IMR-90 (cell line): Measurements from ENCODE around the gene TGFBR2. TPM values are rescaled to one million over a fixed set of nuclear protein-coding genes. Genes with fewer than 3 reads are reported as not detected.

Source experiments
- ATAC-seq: fragments of 200-7000 bp; cut with Tn5 transposase; 2 replicates; pipeline ENCODE4 v1.9.1; 2020; ENCODE audit warnings: low read depth, mild to moderate bottlenecking, moderate library complexity
- BruUV-seq: library from RNA; stranded (reverse); fragments of 400-500 nt; replicated peaks from 2 replicates; lab custom pipeline; 2021; lab: Mats Ljungman, UMichigan
- CTCF ChIA-PET: fragments of 300-600 bp; formaldehyde crosslinking; extraction: SDS; loops from one replicate; lab custom pipeline; 2021; ENCODE audit warnings: antibody characterized with exemption; lab: Yijun Ruan, JAX
- POLR2A ChIA-PET: fragments of 300-600 bp; sonication (Branson Sonifier 250); formaldehyde crosslinking; loops from one replicate; lab custom pipeline; 2022; ENCODE audit warnings: antibody characterized with exemption; ENCODE audit not compliant: unreplicated experiment; lab: Charles Lee
- DNase-seq: peaks from one replicate; pipeline ENCODE4 v3.0.0; 2013
- H2AFZ ChIP-seq: replicated peaks from 2 replicates; pipeline ENCODE3; 2013; ENCODE audit warnings: low read length, mild to moderate bottlenecking; ENCODE audit not compliant: poor library complexity
- H2AK5ac ChIP-seq: 2 replicates; pipeline ENCODE4 v1.6.1; 2013; ENCODE audit warnings: low read depth, low read length, inconsistent platforms
- H2AK9ac ChIP-seq: replicated peaks from 2 replicates; pipeline ENCODE3; 2013; ENCODE audit warnings: mild to moderate bottlenecking, low read depth, low read length, moderate library complexity; ENCODE audit not compliant: poor library complexity
- H2BK120ac ChIP-seq: 2 replicates; pipeline ENCODE4 v1.6.1; 2013; ENCODE audit warnings: low read depth, low read length, inconsistent platforms
- H2BK15ac ChIP-seq: 3 replicates; pipeline ENCODE4 v1.6.1; 2013; ENCODE audit warnings: low read depth, low read length, inconsistent platforms
- H2BK20ac ChIP-seq: 2 replicates; pipeline ENCODE4 v1.6.1; 2013; ENCODE audit warnings: low read depth, mild to moderate bottlenecking, inconsistent platforms, low read length, moderate library complexity
- H2BK5ac ChIP-seq: 2 replicates; pipeline ENCODE4 v1.6.1; 2013; ENCODE audit warnings: mild to moderate bottlenecking, low read depth, low read length, inconsistent platforms; ENCODE audit not compliant: poor library complexity, severe bottlenecking
- H3K14ac ChIP-seq: replicated peaks from 2 replicates; pipeline ENCODE4 v1.6.1; 2013; ENCODE audit warnings: low read depth, low read length, inconsistent platforms
- H3K18ac ChIP-seq: 2 replicates; pipeline ENCODE4 v1.6.1; 2013; ENCODE audit warnings: low read depth, low read length, control low read depth
- H3K23ac ChIP-seq: 2 replicates; pipeline ENCODE4 v1.6.1; 2013; ENCODE audit warnings: low read depth, low read length, inconsistent platforms
- H3K27ac ChIP-seq: 2 replicates; pipeline ENCODE4 v1.5.1; 2013; ENCODE audit warnings: mild to moderate bottlenecking, control low read depth, low read length; ENCODE audit not compliant: insufficient read depth
- H3K27me3 ChIP-seq: 2 replicates; pipeline ENCODE4 v1.6.1; 2013; ENCODE audit warnings: low read length; ENCODE audit not compliant: control insufficient read depth, insufficient read depth
- H3K36me3 ChIP-seq: 2 replicates; pipeline ENCODE4 v1.6.1; 2013; ENCODE audit warnings: low read length, mixed read lengths; ENCODE audit not compliant: control insufficient read depth, insufficient read depth
- H3K4ac ChIP-seq: 2 replicates; pipeline ENCODE4 v1.6.1; 2013; ENCODE audit warnings: low read depth, low read length, inconsistent platforms
- H3K4me1 ChIP-seq: 2 replicates; pipeline ENCODE4 v1.6.1; 2013; ENCODE audit warnings: low read length, mixed read lengths; ENCODE audit not compliant: control insufficient read depth, insufficient read depth
- H3K4me2 ChIP-seq: 2 replicates; pipeline ENCODE4 v1.6.1; 2013; ENCODE audit warnings: low read depth, mild to moderate bottlenecking, control low read depth, low read length, moderate library complexity
- H3K4me3 ChIP-seq: 2 replicates; pipeline ENCODE4 v1.5.1; 2013; ENCODE audit warnings: low read depth, mild to moderate bottlenecking, control low read depth, low read length, moderate library complexity; ENCODE audit not compliant: insufficient read depth
- H3K56ac ChIP-seq: 2 replicates; pipeline ENCODE4 v1.6.1; 2013; ENCODE audit warnings: low read length, inconsistent platforms; ENCODE audit not compliant: insufficient read depth; ENCODE audit errors: extremely low read depth
- H3K79me1 ChIP-seq, 2 experiments: 2 replicates each; pipeline ENCODE4 v1.6.1; 2013; ENCODE audit warnings: low read length in 2 of 2, inconsistent platforms in 1 of 2, low read depth in 1 of 2
- H3K9ac ChIP-seq: 2 replicates; pipeline ENCODE4 v1.6.1; 2013; ENCODE audit warnings: low read depth, low read length, control low read depth
- H3K9me1 ChIP-seq: 2 replicates; pipeline ENCODE4 v1.6.1; 2013; ENCODE audit warnings: low read length, inconsistent platforms; ENCODE audit not compliant: insufficient read depth
- H3K9me3 ChIP-seq: 2 replicates; pipeline ENCODE4 v1.6.1; 2013; ENCODE audit warnings: low read length; ENCODE audit not compliant: control insufficient read depth, insufficient read depth
- H4K20me1 ChIP-seq: 2 replicates; pipeline ENCODE4 v1.6.1; 2013; ENCODE audit warnings: low read length, inconsistent platforms; ENCODE audit not compliant: insufficient read depth
- H4K5ac ChIP-seq: 2 replicates; pipeline ENCODE4 v1.6.1; 2013; ENCODE audit warnings: mild to moderate bottlenecking, low read depth, low read length, control low read depth
- H4K8ac ChIP-seq, 2 experiments: 2 replicates each; pipeline ENCODE4 v1.6.1; 2013; ENCODE audit warnings: low read depth in 2 of 2, low read length in 2 of 2, control low read depth in 1 of 2, inconsistent platforms in 1 of 2
- H4K91ac ChIP-seq: 2 replicates; pipeline ENCODE4 v1.6.1; 2013; ENCODE audit warnings: low read depth, low read length, inconsistent platforms; ENCODE audit not compliant: insufficient read depth
- BHLHE40 ChIP-seq: fragments of 150-350 bp; IDR thresholded peaks from 2 replicates; pipeline ENCODE4 v1.6.1; 2016; ENCODE audit warnings: mild to moderate bottlenecking, low read depth, low read length
- CEBPB ChIP-seq: IDR thresholded peaks from 2 replicates; pipeline ENCODE4 v1.6.1; 2012; ENCODE audit warnings: low read depth, low read length, improper control_type of control experiment
- FOS ChIP-seq: fragments of 150-350 bp; IDR thresholded peaks from 2 replicates; pipeline ENCODE4 v1.6.1; 2016; ENCODE audit warnings: low read depth, low read length
- MAFK ChIP-seq: IDR thresholded peaks from 2 replicates; pipeline ENCODE4 v1.6.1; 2012; ENCODE audit warnings: low read depth, low read length, improper control_type of control experiment
- MAZ ChIP-seq: IDR thresholded peaks from 2 replicates; pipeline ENCODE4 v1.6.1; 2012; ENCODE audit warnings: low read depth, mild to moderate bottlenecking, low read length, improper control_type of control experiment, moderate library complexity, borderline replicate concordance
- POLR2A ChIP-seq: IDR thresholded peaks from 2 replicates; pipeline ENCODE4 v1.6.1; 2012; ENCODE audit warnings: mild to moderate bottlenecking, low read depth, low read length
- RAD21 ChIP-seq: IDR thresholded peaks from 2 replicates; pipeline ENCODE4 v1.6.1; 2012; ENCODE audit warnings: low read length, improper control_type of control experiment
- SMC3 ChIP-seq: fragments of 150-350 bp; IDR thresholded peaks from 2 replicates; pipeline ENCODE4 v1.6.1; 2016; ENCODE audit warnings: low read depth, mild to moderate bottlenecking, antibody characterized with exemption, low read length, moderate library complexity
- whole genome bisulfite sequencing, 2 experiments: methylation state at CpG; one replicate each; pipeline versions ENCODE4 v1.1.5 to v1.1.7; 2013; ENCODE audit warnings: missing lambda C conversion rate in 2 of 2; ENCODE audit not compliant: insufficient read length in 1 of 2; ENCODE audit errors: extremely low coverage in 2 of 2; 5-methylcytosine and 5-hydroxymethylcytosine counted together
- dilution Hi-C: fragments of 300-500 bp; cut with HindIII; formaldehyde crosslinking; loops from one replicate; pipeline ENCODE4 v1.14.3; 2018; ENCODE audit warnings: low sequenced_read_pairs; ENCODE audit not compliant: unreplicated experiment
- in situ Hi-C: fragments of 300-500 bp; cut with MboI; formaldehyde crosslinking; loops from 3 replicates; pipeline ENCODE4 v1.14.3; 2019; ENCODE audit warnings: low sequenced_read_pairs, inconsistent platforms, mixed read lengths
- intact Hi-C: fragments of 100-400 bp; cut with micrococcal nuclease; formaldehyde crosslinking; loops from 2 replicates; pipeline ENCODE4 v1.10.0; 2022
- polyA plus RNA-seq, 3 experiments: library from polyadenylated mRNA; depleted of rRNA; stranded (reverse); fragments of >200 nt; gene quantifications; 2 replicates each; pipeline ENCODE4 v1.2.3, GENCODE V29; 2012; ENCODE audit warnings: low replicate concordance in 1 of 3
- total RNA-seq: library from RNA; depleted of rRNA; stranded (reverse); fragments of >200 nt; gene quantifications from 2 replicates; pipeline ENCODE4 v1.2.3, GENCODE V29; 2012
- TF ChIP-seq, protein P1 (sequence below): conservative IDR thresholded peaks from 2 replicates; pipeline ENCODE4 v1.5.1; 2012; ENCODE audit warnings: mild to moderate bottlenecking, low read depth, low read length, improper control_type of control experiment

TGFBR2 gene
- total and polyA plus RNA-seq, 2 of the 4 experiments (the other 2 are of a cell fraction), result 63.7 to 87.5 TPM

DNA sequence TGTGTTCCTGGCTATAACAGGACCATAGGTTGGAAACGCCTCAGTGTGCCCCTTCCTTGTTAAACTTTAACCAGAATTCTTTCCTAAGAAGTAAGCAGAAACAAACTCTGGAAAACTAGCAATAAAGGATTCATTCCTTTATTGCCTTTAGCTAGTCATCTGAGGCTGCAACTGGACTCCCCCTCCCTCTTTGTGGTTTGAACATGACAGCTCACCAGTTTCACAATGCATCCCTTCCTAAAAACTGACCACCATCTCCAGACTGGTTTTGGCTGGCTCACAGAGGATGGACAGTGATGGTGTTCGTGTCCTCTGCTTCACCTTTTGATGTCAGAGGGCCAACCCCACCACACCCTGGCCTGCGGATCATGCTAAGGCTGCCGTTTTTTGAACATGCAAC lies 27.9 kb upstream of the TGFBR2 start:
- H2AK5ac ChIP-seq, result peak overlapping the region; percentile 37; the same call in 1 of the 2 replicates
- in situ Hi-C loops, result no loop called here
- no peak overlapping the region for H3K4me3 ChIP-seq
- no peak overlapping the region for H2BK20ac ChIP-seq
- H3K9me3 ChIP-seq, result no peaks in the 10 kb centered on the region
- H2BK5ac ChIP-seq, result peak overlapping the region; percentile 28
- H3K14ac ChIP-seq, result no peak overlapping the region
- H4K8ac ChIP-seq, result no peak overlapping the region
- H4K5ac ChIP-seq, result no peak overlapping the region
- CTCF ChIA-PET, result no interaction called here
- DNase-seq, result peak; percentile 94
- WGBS, 2 experiments, result 75% methylated on average over 2 of the region's 4 CpGs; no CpG with 5 or more reads in 1 of the 2 experiments
- 0 out of 2 replicates have a peak overlapping the region, but pooled peaks have one; percentile 24 for H3K27ac ChIP-seq
- H3K18ac ChIP-seq, result no peak overlapping the region
- TF ChIP-seq, protein P1, sequence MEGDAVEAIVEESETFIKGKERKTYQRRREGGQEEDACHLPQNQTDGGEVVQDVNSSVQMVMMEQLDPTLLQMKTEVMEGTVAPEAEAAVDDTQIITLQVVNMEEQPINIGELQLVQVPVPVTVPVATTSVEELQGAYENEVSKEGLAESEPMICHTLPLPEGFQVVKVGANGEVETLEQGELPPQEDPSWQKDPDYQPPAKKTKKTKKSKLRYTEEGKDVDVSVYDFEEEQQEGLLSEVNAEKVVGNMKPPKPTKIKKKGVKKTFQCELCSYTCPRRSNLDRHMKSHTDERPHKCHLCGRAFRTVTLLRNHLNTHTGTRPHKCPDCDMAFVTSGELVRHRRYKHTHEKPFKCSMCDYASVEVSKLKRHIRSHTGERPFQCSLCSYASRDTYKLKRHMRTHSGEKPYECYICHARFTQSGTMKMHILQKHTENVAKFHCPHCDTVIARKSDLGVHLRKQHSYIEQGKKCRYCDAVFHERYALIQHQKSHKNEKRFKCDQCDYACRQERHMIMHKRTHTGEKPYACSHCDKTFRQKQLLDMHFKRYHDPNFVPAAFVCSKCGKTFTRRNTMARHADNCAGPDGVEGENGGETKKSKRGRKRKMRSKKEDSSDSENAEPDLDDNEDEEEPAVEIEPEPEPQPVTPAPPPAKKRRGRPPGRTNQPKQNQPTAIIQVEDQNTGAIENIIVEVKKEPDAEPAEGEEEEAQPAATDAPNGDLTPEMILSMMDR, result no peak
- TF ChIP-seq RAD21, result no peak
- peak; percentile 95 for TF ChIP-seq CEBPB
- 0 out of 2 replicates have a peak, but pooled peaks have one; percentile 33 for TF ChIP-seq BHLHE40
- TF ChIP-seq SMC3, result 0 out of 2 replicates have a peak, but pooled peaks have one; percentile 4
- peak; percentile 91 for TF ChIP-seq MAZ
- no peak for TF ChIP-seq MAFK
- peak; percentile 29; the same call in 1 of the 2 replicates for TF ChIP-seq FOS
- TF ChIP-seq POLR2A, result no peak
- H3K27me3 ChIP-seq, result no peaks in the 10 kb centered on the region
- H3K9me1 ChIP-seq, result no peaks in the 10 kb centered on the region; the same call in 1 of the 2 replicates
- H3K56ac ChIP-seq, result no peak overlapping the region
- peak overlapping the region; percentile 67; the same call in 1 of the 2 replicates for H3K4ac ChIP-seq
- H2BK120ac ChIP-seq, result peak overlapping the region; percentile 74; the same call in 1 of the 2 replicates
- intact Hi-C loops, result no loop called here
- peak overlapping the region; percentile 41; the same call in 1 of the 3 replicates for H2BK15ac ChIP-seq
- POLR2A ChIA-PET, result no interaction called here
- H3K79me1 ChIP-seq, result no peaks in the 10 kb centered on the region
- ATAC-seq, result peak; percentile 91
- peak overlapping the region; percentile 44 for H2AFZ ChIP-seq
- H4K91ac ChIP-seq, result peak overlapping the region; percentile 9; the same call in 1 of the 2 replicates
- no peak overlapping the region for H3K4me2 ChIP-seq
- H2AK9ac ChIP-seq, result no peak overlapping the region
- peaks cover 10% of the 10 kb centered on the region for H3K4me1 ChIP-seq
- BruUV-seq, result no TSS peak
- no peak overlapping the region for H3K9ac ChIP-seq
- dilution Hi-C loops, result no loop called here
- H4K20me1 ChIP-seq, result no peaks in the 10 kb centered on the region
- H3K23ac ChIP-seq, result no peak overlapping the region
- H3K36me3 ChIP-seq, result no peaks in the 10 kb centered on the region
